DOHH2 (cell line): ENCODE results near the gene CORO2B.

Source experiments
- H3F3A ChIP-seq: fragments of 200-600 bp; sonication (generic), shearing (Covaris generic); 2 replicates; pipeline ENCODE4 v1.6.0; 2016; ENCODE audit warnings: antibody characterized with exemption, mild to moderate bottlenecking; ENCODE audit not compliant: control insufficient read depth, insufficient read depth
- H3K27ac ChIP-seq: fragments of 200-600 bp; sonication (generic); 2 replicates; pipeline ENCODE4 v1.5.1; 2014; ENCODE audit warnings: low read depth, mild to moderate bottlenecking, low read length, moderate library complexity
- H3K27me3 ChIP-seq: fragments of 200-600 bp; sonication (generic); 2 replicates; pipeline ENCODE4 v1.6.1; 2014; ENCODE audit warnings: mild to moderate bottlenecking, low read length, mixed read lengths; ENCODE audit not compliant: control insufficient read depth
- H3K36me3 ChIP-seq: fragments of 200-600 bp; sonication (generic); 2 replicates; pipeline ENCODE4 v1.6.1; 2014; ENCODE audit warnings: mild to moderate bottlenecking, low read length, moderate library complexity, mixed read lengths; ENCODE audit not compliant: control insufficient read depth
- H3K4me1 ChIP-seq: fragments of 200-600 bp; sonication (generic); 2 replicates; pipeline ENCODE4 v1.6.1; 2014; ENCODE audit warnings: mild to moderate bottlenecking, low read length, mixed read lengths; ENCODE audit not compliant: control insufficient read depth
- H3K4me2 ChIP-seq: fragments of 200-600 bp; sonication (generic); 2 replicates; pipeline ENCODE4 v1.6.0; 2014; ENCODE audit warnings: mild to moderate bottlenecking, low read length, moderate library complexity
- H3K4me3 ChIP-seq: fragments of 200-600 bp; sonication (generic); 2 replicates; pipeline ENCODE4 v1.5.1; 2014; ENCODE audit warnings: mild to moderate bottlenecking, low read length, mixed read lengths
- H3K79me2 ChIP-seq: fragments of 200-600 bp; sonication (generic); 2 replicates; pipeline ENCODE4 v1.6.1; 2014; ENCODE audit warnings: mild to moderate bottlenecking, low read length, mixed read lengths; ENCODE audit not compliant: control insufficient read depth
- H3K9me2 ChIP-seq: fragments of 200-600 bp; sonication (generic); replicated peaks from 2 replicates; pipeline ENCODE4 v1.6.1; 2014; ENCODE audit warnings: mild to moderate bottlenecking, low read length, mixed read lengths; ENCODE audit not compliant: control insufficient read depth
- H3K9me3 ChIP-seq: fragments of 200-600 bp; sonication (generic); 2 replicates; pipeline ENCODE4 v1.6.1; 2014; ENCODE audit warnings: antibody characterized with exemption, low read length, mixed read lengths; ENCODE audit not compliant: control insufficient read depth, insufficient read depth
- H4K20me1 ChIP-seq: fragments of 200-600 bp; sonication (generic); 2 replicates; pipeline ENCODE4 v1.6.0; 2014; ENCODE audit warnings: low read depth, mild to moderate bottlenecking, antibody characterized with exemption, low read length, moderate library complexity; ENCODE audit not compliant: control insufficient read depth, insufficient read depth
- EZH2phosphoT487 ChIP-seq: fragments of 200-600 bp; sonication (generic); IDR thresholded peaks from 2 replicates; pipeline ENCODE4 v1.6.1; 2017; ENCODE audit warnings: borderline replicate concordance, mild to moderate bottlenecking, antibody characterized with exemption, low read length, moderate library complexity, mixed read lengths
- TF ChIP-seq, protein P1 (sequence below): fragments of 200-600 bp; sonication (generic); IDR thresholded peaks from one replicate; pipeline ENCODE4 v1.5.1; 2014; ENCODE audit warnings: antibody characterized with exemption, mild to moderate bottlenecking, low read depth, low read length; ENCODE audit not compliant: poor library complexity, severe bottlenecking

Gene CORO2B

DNA sequence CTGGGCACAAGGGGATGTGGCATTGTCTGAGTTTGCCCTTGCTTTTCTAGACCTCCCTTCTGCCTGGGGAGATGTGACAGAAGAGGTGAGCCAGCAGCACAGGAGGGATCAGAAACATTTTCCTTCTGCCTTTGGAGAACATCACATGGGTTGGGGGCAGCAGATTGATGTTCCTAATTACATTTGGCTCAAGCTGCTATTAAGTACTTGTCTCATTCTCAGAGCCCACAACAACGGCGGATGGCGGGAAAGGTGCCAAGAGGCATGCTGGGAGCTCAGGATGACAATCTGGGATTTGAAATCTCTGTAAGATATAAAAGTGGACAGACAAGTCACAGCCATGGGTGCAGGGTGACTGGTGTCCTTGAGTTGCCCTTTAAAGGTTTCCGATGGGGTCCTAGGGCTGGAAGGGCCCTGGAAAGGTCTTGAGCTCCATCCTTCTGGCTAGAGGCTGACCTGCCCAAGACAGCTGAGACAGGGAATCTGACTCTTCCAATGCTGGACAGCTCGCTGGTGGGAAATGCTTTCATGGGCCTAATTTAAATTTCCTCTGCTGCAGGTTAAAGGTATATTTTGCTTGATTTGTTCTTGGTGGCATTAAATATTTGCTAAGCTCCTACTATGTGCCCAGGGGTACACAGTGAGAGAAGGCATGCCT lies 2.4 kb upstream of the CORO2B start:
- Histone ChIP-seq H3F3A (no peaks in the 10 kb centered on the region), H3K4me1 (peaks cover 19% of the 10 kb centered on the region), H3K9me3 (no peaks in the 10 kb centered on the region), H3K9me2 (no peaks in the 10 kb centered on the region), H3K4me2 (no peak overlapping the region), H3K36me3 (no peaks in the 10 kb centered on the region), H3K79me2 (no peaks in the 10 kb centered on the region), H3K27ac (no peak overlapping the region), H3K4me3 (no peak overlapping the region), H3K27me3 (peaks cover 64% of the 10 kb centered on the region), H4K20me1 (no peaks in the 10 kb centered on the region)
- no peak for TF ChIP-seq EZH2phosphoT487
- TF ChIP-seq, protein P1, sequence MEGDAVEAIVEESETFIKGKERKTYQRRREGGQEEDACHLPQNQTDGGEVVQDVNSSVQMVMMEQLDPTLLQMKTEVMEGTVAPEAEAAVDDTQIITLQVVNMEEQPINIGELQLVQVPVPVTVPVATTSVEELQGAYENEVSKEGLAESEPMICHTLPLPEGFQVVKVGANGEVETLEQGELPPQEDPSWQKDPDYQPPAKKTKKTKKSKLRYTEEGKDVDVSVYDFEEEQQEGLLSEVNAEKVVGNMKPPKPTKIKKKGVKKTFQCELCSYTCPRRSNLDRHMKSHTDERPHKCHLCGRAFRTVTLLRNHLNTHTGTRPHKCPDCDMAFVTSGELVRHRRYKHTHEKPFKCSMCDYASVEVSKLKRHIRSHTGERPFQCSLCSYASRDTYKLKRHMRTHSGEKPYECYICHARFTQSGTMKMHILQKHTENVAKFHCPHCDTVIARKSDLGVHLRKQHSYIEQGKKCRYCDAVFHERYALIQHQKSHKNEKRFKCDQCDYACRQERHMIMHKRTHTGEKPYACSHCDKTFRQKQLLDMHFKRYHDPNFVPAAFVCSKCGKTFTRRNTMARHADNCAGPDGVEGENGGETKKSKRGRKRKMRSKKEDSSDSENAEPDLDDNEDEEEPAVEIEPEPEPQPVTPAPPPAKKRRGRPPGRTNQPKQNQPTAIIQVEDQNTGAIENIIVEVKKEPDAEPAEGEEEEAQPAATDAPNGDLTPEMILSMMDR, result no peak

DNA sequence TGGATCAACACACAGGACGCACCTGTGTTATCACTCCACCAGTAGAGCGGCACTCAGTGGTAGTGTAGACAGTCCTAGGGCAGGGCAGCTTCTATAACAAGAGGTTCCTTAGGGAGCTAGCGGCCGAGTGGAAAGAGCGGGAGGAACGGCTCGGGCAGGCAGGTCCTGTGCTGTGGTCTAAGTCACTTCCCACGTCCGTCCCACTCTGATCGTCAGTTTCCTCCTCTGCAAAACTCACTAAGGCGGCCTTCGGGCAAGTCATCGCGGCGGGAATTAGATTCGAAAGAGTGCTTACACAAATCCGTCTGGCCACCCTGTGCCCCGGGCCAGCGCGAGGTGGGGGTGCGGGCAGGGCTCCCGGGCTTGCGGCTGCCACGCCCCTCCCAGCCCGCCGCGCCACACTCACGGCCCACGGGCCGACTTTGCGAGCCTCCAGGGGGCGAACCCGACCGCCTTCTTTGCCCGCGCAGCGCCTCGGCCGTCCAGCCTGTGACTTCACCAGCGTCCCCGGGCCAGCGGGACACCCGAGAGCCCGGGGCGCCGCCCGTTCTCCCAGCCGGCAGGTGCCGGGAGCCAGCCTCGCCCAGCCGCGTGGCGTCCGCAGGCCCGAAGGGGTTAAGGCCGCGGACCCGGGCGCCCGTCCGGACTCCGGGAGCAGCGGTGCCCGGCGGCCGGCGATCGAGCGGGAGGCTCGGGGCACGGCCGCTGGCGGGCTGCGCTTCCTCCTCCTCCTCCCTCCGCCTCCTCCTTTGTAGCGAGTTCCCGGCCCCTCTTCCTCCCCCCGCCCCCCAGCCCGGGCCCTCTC lies 416 bp upstream of the CORO2B start:
- no peak overlapping the region for H3K27ac ChIP-seq
- H3K9me3 ChIP-seq, result no peaks in the 10 kb centered on the region
- H3K9me2 ChIP-seq, result no peaks in the 10 kb centered on the region
- H3F3A ChIP-seq, result no peaks in the 10 kb centered on the region
- H3K4me2 ChIP-seq, result peak overlapping the region; percentile 96
- H3K27me3 ChIP-seq, result peaks cover 57% of the 10 kb centered on the region
- H3K79me2 ChIP-seq, result no peaks in the 10 kb centered on the region
- peaks cover 11% of the 10 kb centered on the region for H3K4me1 ChIP-seq
- H3K4me3 ChIP-seq, result peak overlapping the region; percentile 74
- no peaks in the 10 kb centered on the region for H3K36me3 ChIP-seq
- no peaks in the 10 kb centered on the region for H4K20me1 ChIP-seq
- TF ChIP-seq EZH2phosphoT487, result peak; percentile 90; the same call in 1 of the 2 replicates
- TF ChIP-seq, protein P1, result peak; percentile 37

DNA sequence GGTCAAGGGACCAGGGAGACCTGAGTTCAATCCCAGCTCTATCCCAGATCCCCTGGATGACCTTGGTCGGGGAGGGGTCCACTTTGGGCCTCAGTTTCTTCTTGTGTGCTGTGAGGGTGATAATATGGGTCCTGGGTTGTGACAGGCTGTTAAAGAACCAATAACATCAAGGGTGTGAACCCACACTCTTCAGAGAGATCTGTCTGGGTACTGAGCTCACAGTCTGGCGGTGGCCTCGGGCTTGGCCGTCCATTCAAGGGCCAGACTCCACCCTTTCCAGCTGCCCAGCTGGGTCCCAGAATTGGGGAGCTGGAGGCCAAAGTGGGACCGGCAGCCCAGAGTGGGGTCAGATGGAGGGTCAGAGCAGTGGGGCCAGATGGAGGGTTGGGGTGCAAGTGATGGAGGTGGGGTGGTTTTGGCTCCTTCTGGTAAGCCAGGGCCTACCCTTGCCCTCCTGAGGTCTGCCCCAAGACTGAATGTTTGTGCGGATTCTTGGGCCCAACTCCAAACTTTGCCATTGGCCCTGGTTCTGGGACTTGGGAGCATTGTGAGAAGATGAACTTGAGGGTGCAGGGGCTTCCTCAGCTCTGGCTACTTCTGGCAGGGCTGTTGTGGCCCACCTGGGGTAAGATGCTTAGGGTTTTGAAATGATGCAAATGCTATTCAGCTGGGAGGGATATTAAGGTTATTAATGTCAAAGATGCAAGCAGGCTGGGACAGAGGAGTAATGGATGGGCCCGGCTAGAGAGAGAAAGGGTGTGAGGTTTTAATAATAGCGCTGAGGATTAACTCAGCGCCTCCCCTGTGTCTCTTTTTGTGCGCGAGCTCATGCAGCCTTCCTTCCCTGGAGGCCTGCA lies 1.5 kb downstream of the CORO2B start:
- Histone ChIP-seq H3K27ac (no peak overlapping the region), H3K27me3 (peaks cover 53% of the 10 kb centered on the region), H3K36me3 (no peaks in the 10 kb centered on the region), H3K4me2 (no peak overlapping the region), H3K4me3 (no peak overlapping the region), H3K4me1 (peaks cover 11% of the 10 kb centered on the region), H3K9me2 (no peaks in the 10 kb centered on the region), H3K79me2 (no peaks in the 10 kb centered on the region), H4K20me1 (no peaks in the 10 kb centered on the region), H3K9me3 (no peaks in the 10 kb centered on the region), H3F3A (no peaks in the 10 kb centered on the region)
- no peak for TF ChIP-seq EZH2phosphoT487
- TF ChIP-seq, protein P1, result no peak
